Liver (tissue), 9 donors: ENCODE measurements around the gene ILF2. TPM values are rescaled to one million over a fixed set of nuclear protein-coding genes. Genes with fewer than 3 reads are reported as not detected.
"Not testable (repeated sequence)": the region's sequence is repeated elsewhere in the genome, so short reads cannot be mapped to it uniquely, and the experiment has no call there.

ENCODE experiments used
- DNase-seq: peaks from one replicate; pipeline ENCODE4 v3.0.0-alpha.2; 2017; ENCODE audit warnings: low spot score
- H3K27ac ChIP-seq, 2 donors: one replicate each; pipeline ENCODE4 v1.7.0; 2013; ENCODE audit warnings: inconsistent platforms in 2 of 2, low read length in 2 of 2, control low read depth in 1 of 2, low read depth in 1 of 2, mild to moderate bottlenecking in 1 of 2
- H3K27me3 ChIP-seq, 4 donors: one replicate each; pipeline versions ENCODE4 v1.6.1 to v1.7.0; 2013; ENCODE audit warnings: low read length in 3 of 4, inconsistent platforms in 1 of 4, mild to moderate bottlenecking in 1 of 4, moderate library complexity in 1 of 4; ENCODE audit not compliant: control insufficient read depth in 4 of 4, insufficient read depth in 4 of 4
- H3K36me3 ChIP-seq, 4 donors: one replicate each; pipeline versions ENCODE4 v1.6.1 to v1.7.0; 2013; ENCODE audit warnings: low read length in 3 of 4, mild to moderate bottlenecking in 3 of 4, low read depth in 1 of 4, moderate library complexity in 1 of 4; ENCODE audit not compliant: control insufficient read depth in 4 of 4, insufficient read depth in 3 of 4
- H3K4me1 ChIP-seq, 4 donors: one replicate each; pipeline versions ENCODE4 v1.6.1 to v1.7.0; 2013; ENCODE audit warnings: low read length in 3 of 4, mild to moderate bottlenecking in 3 of 4, moderate library complexity in 1 of 4; ENCODE audit not compliant: control insufficient read depth in 4 of 4, insufficient read depth in 4 of 4
- H3K4me3 ChIP-seq, 3 donors: one replicate each; pipeline versions ENCODE4 v1.6.1 to v1.7.0; 2013; ENCODE audit warnings: low read length in 3 of 3, control low read depth in 1 of 3, low read depth in 1 of 3, mild to moderate bottlenecking in 1 of 3
- H3K9ac ChIP-seq, 2 donors: one replicate each; pipeline ENCODE4 v1.7.0; 2013; ENCODE audit warnings: low read length in 2 of 2, mild to moderate bottlenecking in 2 of 2, moderate library complexity in 2 of 2, control low read depth in 1 of 2, low read depth in 1 of 2
- H3K9me3 ChIP-seq, 4 donors: one replicate each; pipeline versions ENCODE4 v1.6.1 to v1.7.0; 2013; ENCODE audit warnings: low read length in 3 of 4; ENCODE audit not compliant: control insufficient read depth in 4 of 4
- ATF3 ChIP-seq: IDR thresholded peaks from 2 replicates; pipeline ENCODE4 v1.6.1; 2016; ENCODE audit warnings: antibody characterized with exemption
- CTCF ChIP-seq: fragments of 150-350 bp; IDR thresholded peaks from 2 replicates; pipeline ENCODE4 v1.5.1; 2017; ENCODE audit warnings: improper control_type of control experiment, low read depth, low read length; ENCODE audit not compliant: missing input control
- EGR1 ChIP-seq, 2 donors: IDR thresholded peaks; 2 replicates each; pipeline ENCODE4 v1.6.1; 2016 to 2018; ENCODE audit warnings: antibody characterized with exemption in 2 of 2, low read depth in 2 of 2
- FOXA1 ChIP-seq: IDR thresholded peaks from 2 replicates; pipeline ENCODE4 v1.6.1; 2016; ENCODE audit warnings: antibody characterized with exemption
- FOXA2 ChIP-seq: IDR thresholded peaks from 2 replicates; pipeline ENCODE4 v1.6.1; 2016; ENCODE audit warnings: antibody characterized with exemption
- GABPA ChIP-seq, 2 donors: IDR thresholded peaks in 1 of 2; conservative IDR thresholded peaks in 1 of 2; 2 replicates each; pipeline ENCODE4 v1.6.1; 2016; ENCODE audit warnings: antibody characterized with exemption in 2 of 2, mild to moderate bottlenecking in 1 of 2, moderate library complexity in 1 of 2
- HNF4A ChIP-seq, 2 donors: conservative IDR thresholded peaks; 2 replicates each; pipeline ENCODE4 v1.6.1; 2016; ENCODE audit warnings: antibody characterized with exemption in 2 of 2, mild to moderate bottlenecking in 2 of 2
- HNF4G ChIP-seq: IDR thresholded peaks from 2 replicates; pipeline ENCODE4 v1.6.1; 2016; ENCODE audit warnings: antibody characterized with exemption
- JUND ChIP-seq, 2 donors: IDR thresholded peaks; 2 replicates each; pipeline ENCODE4 v1.6.1; 2016; ENCODE audit warnings: antibody characterized with exemption in 2 of 2
- MAX ChIP-seq: IDR thresholded peaks from 2 replicates; pipeline ENCODE4 v1.6.1; 2016; ENCODE audit warnings: antibody characterized with exemption
- NR2F2 ChIP-seq: IDR thresholded peaks from 2 replicates; pipeline ENCODE4 v1.6.1; 2016; ENCODE audit warnings: antibody characterized with exemption
- RAD21 ChIP-seq, 2 donors: IDR thresholded peaks; 2 replicates each; pipeline ENCODE4 v1.6.1; 2016; ENCODE audit warnings: antibody characterized with exemption in 2 of 2, mild to moderate bottlenecking in 2 of 2
- REST ChIP-seq: IDR thresholded peaks from 2 replicates; pipeline ENCODE4 v1.6.1; 2016; ENCODE audit warnings: antibody characterized with exemption, mild to moderate bottlenecking
- RXRA ChIP-seq, 2 donors: IDR thresholded peaks; 2 replicates each; pipeline ENCODE4 v1.6.1; 2017 to 2018; ENCODE audit warnings: antibody characterized with exemption in 2 of 2, mild to moderate bottlenecking in 1 of 2
- SP1 ChIP-seq: IDR thresholded peaks from 2 replicates; pipeline ENCODE4 v1.6.1; 2018; ENCODE audit warnings: antibody characterized with exemption, mild to moderate bottlenecking
- TAF1 ChIP-seq: conservative IDR thresholded peaks from 2 replicates; pipeline ENCODE4 v1.6.1; 2016; ENCODE audit warnings: antibody characterized with exemption, mild to moderate bottlenecking
- YY1 ChIP-seq: IDR thresholded peaks from 2 replicates; pipeline ENCODE4 v1.6.1; 2016; ENCODE audit warnings: antibody characterized with exemption, mild to moderate bottlenecking
- ZBTB33 ChIP-seq: IDR thresholded peaks from 2 replicates; pipeline ENCODE4 v1.6.1; 2016; ENCODE audit warnings: antibody characterized with exemption
- WGBS: extraction: QIAGEN DNeasy Blood & Tissue Kit; methylation state at CpG from one replicate; pipeline ENCODE4 v1.1.7; 2013; 5-methylcytosine and 5-hydroxymethylcytosine counted together
- polyA plus RNA-seq, 2 donors: library from polyadenylated mRNA; stranded (reverse) in 1 of 2; unstranded in 1 of 2; fragments of 200-250 nt in 1 of 2; fragments of >200 nt in 1 of 2; fragmentation: Nextera tagmentation in 1 of 2; extraction: Ambion mirVana in 1 of 2; gene quantifications; one replicate each; pipeline versions ENCODE4 v1.2.1 to v1.2.3, GENCODE V29; 2013 to 2015
- total RNA-seq, 2 donors: library from RNA; depleted of rRNA; stranded (reverse); fragments of >200 nt; gene quantifications; one replicate each; pipeline ENCODE4 v1.2.3, GENCODE V29; 2014
- donor health status: healthy.
- donor health status: healthy.
- donor health status: healthy.
- donor health status: healthy.
- donor health status: healthy.

The ILF2 gene
- total and polyA plus RNA-seq, 4 donors: 28.7 to 84.2 (median 51.5) TPM

GRCh38 chr1:153717330-153717729, 46.5 kb upstream of the ILF2 start:
- H3K27me3 ChIP-seq: no peaks in the 10 kb centered on the region
- H3K27ac ChIP-seq: no peak overlapping the region
- 84% methylated on average over 3 of the region's 3 CpGs for WGBS
- no peaks in the 10 kb centered on the region for H3K4me1 ChIP-seq
- H3K36me3 ChIP-seq: no peaks in the 10 kb centered on the region
- H3K9me3 ChIP-seq: no peaks in the 10 kb centered on the region
- TF ChIP-seq HNF4A (conservative IDR thresholded peaks at IDR 0.05) (no peak), FOXA1 (no peak), EGR1 (IDR thresholded peaks at IDR 0.05; ENCODE audit: low read depth in 2 of 2) (no peak), CTCF (no peak), HNF4G (no peak), JUND (IDR thresholded peaks at IDR 0.05) (no peak), FOXA2 (no peak), RAD21 (IDR thresholded peaks at IDR 0.05) (no peak), SP1 (no peak), GABPA (IDR thresholded peaks at IDR 0.05 in 1 of 2, conservative IDR thresholded peaks at IDR 0.05 in 1 of 2) (no peak), YY1 (no peak), TAF1 (no peak), NR2F2 (no peak), RXRA (IDR thresholded peaks at IDR 0.05) (no peak), MAX (no peak), ATF3 (no peak), ZBTB33 (no peak)
- no peak for DNase-seq
- no peak overlapping the region for H3K4me3 ChIP-seq
- H3K9ac ChIP-seq: no peak overlapping the region

GRCh38 chr1:153716211-153716610, 45.4 kb upstream of the ILF2 start:
- not testable (repeated sequence) for H3K27me3 ChIP-seq, H3K4me1 ChIP-seq, DNase-seq, H3K36me3 ChIP-seq, H3K9ac ChIP-seq, H3K9me3 ChIP-seq, H3K27ac ChIP-seq, H3K4me3 ChIP-seq
- 85% methylated on average over 5 of the region's 5 CpGs for WGBS

GRCh38 chr1:153711026-153711425, 40.2 kb upstream of the ILF2 start:
- DNase-seq: no peak
- H3K27me3 ChIP-seq: no peaks in the 10 kb centered on the region
- H3K36me3 ChIP-seq: no peaks in the 10 kb centered on the region
- no peaks in the 10 kb centered on the region for H3K4me1 ChIP-seq
- no peak overlapping the region for H3K4me3 ChIP-seq
- no peak overlapping the region for H3K27ac ChIP-seq
- 77% methylated on average over 7 of the region's 7 CpGs for whole genome bisulfite sequencing
- no peaks in the 10 kb centered on the region for H3K9me3 ChIP-seq
- no peak overlapping the region for H3K9ac ChIP-seq
- TF ChIP-seq EGR1 (IDR thresholded peaks at IDR 0.05; ENCODE audit: low read depth in 2 of 2): no peak
- no peak for TF ChIP-seq TAF1
- TF ChIP-seq CTCF: no peak
- TF ChIP-seq FOXA1: no peak
- TF ChIP-seq REST: no peak
- TF ChIP-seq FOXA2: no peak
- no peak for TF ChIP-seq RXRA (IDR thresholded peaks at IDR 0.05)
- no peak for TF ChIP-seq JUND (IDR thresholded peaks at IDR 0.05)
